GM12878 (cell line): Measurements from ENCODE around the gene RPL21.

Source experiments
- CBX5 ChIP-seq: sonication (generic); IDR thresholded peaks from 2 replicates; pipeline ENCODE4 v1.6.1; 2016; ENCODE audit warnings: low read depth, moderate library complexity, mild to moderate bottlenecking, inconsistent platforms
- CREB1 ChIP-seq: IDR thresholded peaks from 2 replicates; pipeline ENCODE4 v1.6.1; 2012; ENCODE audit warnings: low read depth, mild to moderate bottlenecking, inconsistent platforms
- E2F8 ChIP-seq: fragments of 450-650 bp; IDR thresholded peaks from 2 replicates; pipeline ENCODE4 v1.6.1; 2018; ENCODE audit warnings: mild to moderate bottlenecking, low read depth, moderate library complexity; ENCODE audit not compliant: partially characterized antibody
- JUNB ChIP-seq: IDR thresholded peaks from 2 replicates; pipeline ENCODE4 v1.6.1; 2016; ENCODE audit warnings: antibody characterized with exemption, mild to moderate bottlenecking
- POLR2A ChIP-seq: IDR thresholded peaks from 2 replicates; pipeline ENCODE4 v1.6.1; 2011; ENCODE audit warnings: low read depth, mild to moderate bottlenecking, low read length
- POLR2AphosphoS5 ChIP-seq: IDR thresholded peaks from 2 replicates; pipeline ENCODE4 v1.6.1; 2011; ENCODE audit warnings: mild to moderate bottlenecking, low read length, inconsistent platforms
- TF ChIP-seq, protein P1 (sequence below): IDR thresholded peaks from 2 replicates; pipeline ENCODE4 v1.6.1; 2012; ENCODE audit warnings: low read length, inconsistent platforms
- TF ChIP-seq, protein P2 (sequence below), 3 experiments: IDR thresholded peaks in 2 of 3; conservative IDR thresholded peaks in 1 of 3; 2 replicates each; pipeline ENCODE4 v1.5.1; 2011; ENCODE audit warnings: low read depth in 3 of 3, low read length in 3 of 3, mild to moderate bottlenecking in 3 of 3, control low read depth in 2 of 3, moderate library complexity in 2 of 3, inconsistent platforms in 1 of 3, mixed read lengths in 1 of 3; ENCODE audit not compliant: control insufficient read depth in 2 of 3, insufficient read depth in 1 of 3; ENCODE audit errors: extremely low read depth in 1 of 3
- TF ChIP-seq, protein P3 (sequence below): fragments of 450-650 bp; IDR thresholded peaks from 2 replicates; pipeline ENCODE4 v1.6.1; 2016; ENCODE audit warnings: mild to moderate bottlenecking
- TF ChIP-seq, protein P4 (sequence below): IDR thresholded peaks from 2 replicates; pipeline ENCODE4 v1.6.1; 2011; ENCODE audit warnings: low read depth, low read length, improper control_type of control experiment, borderline replicate concordance

DNA sequence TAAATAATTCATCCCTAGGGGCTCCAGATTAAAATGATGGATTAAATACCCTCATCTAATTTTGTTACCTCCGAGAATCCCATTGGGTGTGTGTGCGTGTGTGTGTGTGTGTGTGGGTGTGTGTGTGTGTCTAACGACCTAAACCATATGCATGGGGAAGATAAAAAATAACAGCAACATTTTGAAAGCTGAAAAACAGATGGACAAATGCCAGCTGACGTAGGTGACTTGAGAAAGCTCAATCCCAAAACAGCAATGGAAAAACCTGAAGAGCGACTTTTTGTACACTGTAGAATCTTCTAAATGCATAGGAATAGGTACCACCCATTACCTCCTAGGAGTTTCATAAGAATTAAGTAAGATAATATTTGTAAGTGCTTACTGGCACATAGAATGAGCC, 8.7 kb upstream of the RPL21 start:
- TF ChIP-seq, protein P1, sequence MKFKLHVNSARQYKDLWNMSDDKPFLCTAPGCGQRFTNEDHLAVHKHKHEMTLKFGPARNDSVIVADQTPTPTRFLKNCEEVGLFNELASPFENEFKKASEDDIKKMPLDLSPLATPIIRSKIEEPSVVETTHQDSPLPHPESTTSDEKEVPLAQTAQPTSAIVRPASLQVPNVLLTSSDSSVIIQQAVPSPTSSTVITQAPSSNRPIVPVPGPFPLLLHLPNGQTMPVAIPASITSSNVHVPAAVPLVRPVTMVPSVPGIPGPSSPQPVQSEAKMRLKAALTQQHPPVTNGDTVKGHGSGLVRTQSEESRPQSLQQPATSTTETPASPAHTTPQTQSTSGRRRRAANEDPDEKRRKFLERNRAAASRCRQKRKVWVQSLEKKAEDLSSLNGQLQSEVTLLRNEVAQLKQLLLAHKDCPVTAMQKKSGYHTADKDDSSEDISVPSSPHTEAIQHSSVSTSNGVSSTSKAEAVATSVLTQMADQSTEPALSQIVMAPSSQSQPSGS: no peak
- TF ChIP-seq E2F8 (no peak), POLR2A (no peak), POLR2AphosphoS5 (no peak), JUNB (no peak), CBX5 (no peak), CREB1 (no peak)
- TF ChIP-seq, protein P2, sequence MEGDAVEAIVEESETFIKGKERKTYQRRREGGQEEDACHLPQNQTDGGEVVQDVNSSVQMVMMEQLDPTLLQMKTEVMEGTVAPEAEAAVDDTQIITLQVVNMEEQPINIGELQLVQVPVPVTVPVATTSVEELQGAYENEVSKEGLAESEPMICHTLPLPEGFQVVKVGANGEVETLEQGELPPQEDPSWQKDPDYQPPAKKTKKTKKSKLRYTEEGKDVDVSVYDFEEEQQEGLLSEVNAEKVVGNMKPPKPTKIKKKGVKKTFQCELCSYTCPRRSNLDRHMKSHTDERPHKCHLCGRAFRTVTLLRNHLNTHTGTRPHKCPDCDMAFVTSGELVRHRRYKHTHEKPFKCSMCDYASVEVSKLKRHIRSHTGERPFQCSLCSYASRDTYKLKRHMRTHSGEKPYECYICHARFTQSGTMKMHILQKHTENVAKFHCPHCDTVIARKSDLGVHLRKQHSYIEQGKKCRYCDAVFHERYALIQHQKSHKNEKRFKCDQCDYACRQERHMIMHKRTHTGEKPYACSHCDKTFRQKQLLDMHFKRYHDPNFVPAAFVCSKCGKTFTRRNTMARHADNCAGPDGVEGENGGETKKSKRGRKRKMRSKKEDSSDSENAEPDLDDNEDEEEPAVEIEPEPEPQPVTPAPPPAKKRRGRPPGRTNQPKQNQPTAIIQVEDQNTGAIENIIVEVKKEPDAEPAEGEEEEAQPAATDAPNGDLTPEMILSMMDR (IDR thresholded peaks at IDR 0.05 in 2 of 3, conservative IDR thresholded peaks at IDR 0.05 in 1 of 3; ENCODE audit: control insufficient read depth in 2 of 3, extremely low read depth in 1 of 3, insufficient read depth in 1 of 3, low read depth in 3 of 3, low read length in 3 of 3): no peak
- TF ChIP-seq, protein P3, sequence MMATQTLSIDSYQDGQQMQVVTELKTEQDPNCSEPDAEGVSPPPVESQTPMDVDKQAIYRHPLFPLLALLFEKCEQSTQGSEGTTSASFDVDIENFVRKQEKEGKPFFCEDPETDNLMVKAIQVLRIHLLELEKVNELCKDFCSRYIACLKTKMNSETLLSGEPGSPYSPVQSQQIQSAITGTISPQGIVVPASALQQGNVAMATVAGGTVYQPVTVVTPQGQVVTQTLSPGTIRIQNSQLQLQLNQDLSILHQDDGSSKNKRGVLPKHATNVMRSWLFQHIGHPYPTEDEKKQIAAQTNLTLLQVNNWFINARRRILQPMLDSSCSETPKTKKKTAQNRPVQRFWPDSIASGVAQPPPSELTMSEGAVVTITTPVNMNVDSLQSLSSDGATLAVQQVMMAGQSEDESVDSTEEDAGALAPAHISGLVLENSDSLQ: no peak
- TF ChIP-seq, protein P4, sequence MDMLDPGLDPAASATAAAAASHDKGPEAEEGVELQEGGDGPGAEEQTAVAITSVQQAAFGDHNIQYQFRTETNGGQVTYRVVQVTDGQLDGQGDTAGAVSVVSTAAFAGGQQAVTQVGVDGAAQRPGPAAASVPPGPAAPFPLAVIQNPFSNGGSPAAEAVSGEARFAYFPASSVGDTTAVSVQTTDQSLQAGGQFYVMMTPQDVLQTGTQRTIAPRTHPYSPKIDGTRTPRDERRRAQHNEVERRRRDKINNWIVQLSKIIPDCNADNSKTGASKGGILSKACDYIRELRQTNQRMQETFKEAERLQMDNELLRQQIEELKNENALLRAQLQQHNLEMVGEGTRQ: no peak
